OCI-LY3 (cell line): Measurements from ENCODE around the gene CDO1.
A peak's percentile ranks its signal among the peaks of the same experiment; 100 is the strongest.

Experiments
- H2AFZ ChIP-seq: fragments of 200-600, 300-600 bp; shearing (Covaris generic); 2 replicates; pipeline ENCODE4 v1.6.0; 2014; ENCODE audit warnings: antibody characterized with exemption, low read depth, low read length
- H3K27ac ChIP-seq: fragments of 200-600, 300-600 bp; sonication (generic); 2 replicates; pipeline ENCODE4 v1.5.1; 2014; ENCODE audit warnings: mild to moderate bottlenecking, low read length, moderate library complexity, mixed read lengths
- H3K27me3 ChIP-seq: fragments of 200-600, 300-600 bp; sonication (generic); 2 replicates; pipeline ENCODE4 v1.6.1; 2014; ENCODE audit warnings: low read depth, low read length, mixed read lengths
- H3K36me3 ChIP-seq: fragments of 200-600, 300-600 bp; sonication (generic); replicated peaks from 2 replicates; pipeline ENCODE3; 2014; ENCODE audit warnings: low read depth, low read length, mixed read lengths
- H3K4me1 ChIP-seq: fragments of 300-600, 200-600 bp; sonication (generic); 2 replicates; pipeline ENCODE4 v1.6.1; 2014; ENCODE audit warnings: low read length, mixed read lengths
- H3K4me2 ChIP-seq: fragments of 200-600, 300-600 bp; sonication (generic); 2 replicates; pipeline ENCODE4 v1.6.1; 2014; ENCODE audit warnings: low read length, mixed read lengths
- H3K4me3 ChIP-seq: fragments of 300-600, 200-600 bp; sonication (generic); 2 replicates; pipeline ENCODE4 v1.5.1; 2014; ENCODE audit warnings: antibody characterized with exemption, mild to moderate bottlenecking, low read length, moderate library complexity
- H3K79me2 ChIP-seq: fragments of 300-600, 200-600 bp; shearing (Covaris generic); 2 replicates; pipeline ENCODE4 v1.6.1; 2014; ENCODE audit warnings: mild to moderate bottlenecking, low read length, mixed read lengths
- H3K9ac ChIP-seq: fragments of 300-600, 200-600 bp; shearing (Covaris generic); 2 replicates; pipeline ENCODE4 v1.6.0; 2014; ENCODE audit warnings: mild to moderate bottlenecking, low read length, moderate library complexity
- H3K9me3 ChIP-seq: fragments of 200-600, 300-600 bp; shearing (Covaris generic); 2 replicates; pipeline ENCODE4 v1.6.1; 2014; ENCODE audit warnings: low read length, mixed read lengths; ENCODE audit not compliant: insufficient read depth
- H4K20me1 ChIP-seq: fragments of 200-600, 300-600 bp; sonication (generic); 2 replicates; pipeline ENCODE4 v1.6.1; 2016; ENCODE audit warnings: low read length, mixed read lengths; ENCODE audit not compliant: insufficient read depth
- CTCF ChIP-seq: fragments of 200-600, 300-600 bp; sonication (generic); IDR thresholded peaks from 2 replicates; pipeline ENCODE4 v1.5.1; 2014; ENCODE audit warnings: antibody characterized with exemption, low read length, low read depth
- EZH2phosphoT487 ChIP-seq: fragments of 200-600 bp; shearing (Covaris generic); IDR thresholded peaks from 2 replicates; pipeline ENCODE4 v1.6.1; 2018; ENCODE audit warnings: antibody characterized with exemption, mixed run types, low read depth

CDO1 gene

GRCh38 chr5:115775999-115776398, 40.5 kb downstream of the CDO1 start:
- H3K27me3 ChIP-seq: peaks cover 6% of the 10 kb centered on the region; the same call in 1 of the 2 replicates
- no peaks in the 10 kb centered on the region for H3K9me3 ChIP-seq
- H3K9ac ChIP-seq: no peak overlapping the region
- H2AFZ ChIP-seq: no peak overlapping the region
- H3K27ac ChIP-seq: no peak overlapping the region
- H3K36me3 ChIP-seq: no peaks in the 10 kb centered on the region
- H3K4me3 ChIP-seq: no peak overlapping the region
- no peaks in the 10 kb centered on the region for H4K20me1 ChIP-seq
- TF ChIP-seq EZH2phosphoT487 (no peak), CTCF (no peak)
- no peak overlapping the region for H3K4me2 ChIP-seq
- no peaks in the 10 kb centered on the region for H3K79me2 ChIP-seq
- no peaks in the 10 kb centered on the region for H3K4me1 ChIP-seq

GRCh38 chr5:115774684-115775083, 41.8 kb downstream of the CDO1 start:
- Histone ChIP-seq H3K9ac (no peak overlapping the region), H3K4me1 (no peaks in the 10 kb centered on the region), H4K20me1 (no peaks in the 10 kb centered on the region), H2AFZ (no peak overlapping the region), H3K9me3 (no peaks in the 10 kb centered on the region), H3K79me2 (no peaks in the 10 kb centered on the region), H3K4me2 (no peak overlapping the region), H3K4me3 (no peak overlapping the region), H3K27ac (no peak overlapping the region), H3K36me3 (no peaks in the 10 kb centered on the region), H3K27me3 (peaks cover 6% of the 10 kb centered on the region; the same call in 1 of the 2 replicates)
- no peak for TF ChIP-seq CTCF
- no peak for TF ChIP-seq EZH2phosphoT487

- TF ChIP-seq EZH2phosphoT487 (no peak), CTCF (no peak)
- no peak overlapping the region for H2AFZ ChIP-seq
- H3K4me1 ChIP-seq: peaks cover under 1% of the 10 kb centered on the region
Measured at GRCh38 chr5:115772731-115773475, 43.6 kb downstream of the CDO1 start.

GRCh38 chr5:115770466-115770865, 46.0 kb downstream of the CDO1 start:
- Histone ChIP-seq H3K9me3 (no peaks in the 10 kb centered on the region), H4K20me1 (no peaks in the 10 kb centered on the region), H3K4me2 (no peak overlapping the region), H3K36me3 (no peaks in the 10 kb centered on the region), H3K4me3 (no peak overlapping the region), H3K27me3 (no peaks in the 10 kb centered on the region), H3K79me2 (no peaks in the 10 kb centered on the region), H3K9ac (no peak overlapping the region), H3K4me1 (peaks cover 11% of the 10 kb centered on the region), H3K27ac (no peak overlapping the region), H2AFZ (no peak overlapping the region)
- TF ChIP-seq CTCF (peak; percentile 43), EZH2phosphoT487 (no peak)

More at GRCh38 chr5:115772731-115773475, 43.6 kb downstream of the CDO1 start:
- no peaks in the 10 kb centered on the region for H3K9me3 ChIP-seq
- no peak overlapping the region for H3K27ac ChIP-seq
- H3K4me3 ChIP-seq: no peak overlapping the region
- H3K27me3 ChIP-seq: peaks cover 5% of the 10 kb centered on the region; the same call in 1 of the 2 replicates
- H4K20me1 ChIP-seq: no peaks in the 10 kb centered on the region
- no peak overlapping the region for H3K9ac ChIP-seq
- no peaks in the 10 kb centered on the region for H3K79me2 ChIP-seq
- H3K36me3 ChIP-seq: no peaks in the 10 kb centered on the region
- no peak overlapping the region for H3K4me2 ChIP-seq
